ENCODE data around the gene BMP8A. TPM values are rescaled to one million over a fixed set of nuclear protein-coding genes. Genes with fewer than 3 reads are reported as not detected.

The BMP8A gene
- total and polyA plus RNA-seq, 2 of the 8 experiments (the other 6 are each of a cell fraction or from before 2014, with no cell fraction given) = 0.38 to 0.43 TPM

DNA sequence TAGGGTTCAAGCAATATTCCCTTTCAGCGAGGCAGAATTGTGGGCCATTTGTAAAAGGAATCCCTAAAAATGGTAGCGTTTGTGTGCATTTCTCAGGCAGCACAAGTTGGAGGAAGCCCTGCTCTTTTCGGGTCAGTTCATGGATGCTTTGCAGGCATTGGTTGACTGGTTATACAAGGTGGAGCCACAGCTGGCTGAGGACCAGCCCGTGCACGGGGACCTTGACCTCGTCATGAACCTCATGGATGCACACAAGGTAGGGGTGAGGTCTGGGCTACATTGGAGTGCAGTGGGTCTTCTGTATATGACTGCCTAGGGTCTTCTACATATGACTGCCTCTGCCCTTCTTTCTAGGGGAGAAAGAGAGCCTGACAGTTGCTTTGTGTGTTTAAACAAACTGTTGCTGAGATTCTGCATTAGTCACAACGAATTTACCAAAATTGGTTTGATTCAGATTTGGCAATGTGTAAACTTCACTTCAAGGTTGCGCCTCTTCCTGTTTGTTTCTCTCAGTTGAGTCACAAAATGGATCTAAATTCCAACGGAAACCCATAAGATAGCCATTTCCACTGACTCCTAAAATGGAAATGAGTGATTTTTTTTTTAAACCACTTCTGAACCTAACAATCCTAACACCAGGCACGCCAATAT, 40.4 kb upstream of the BMP8A start (continued):
- TF ChIP-seq GABPA (IDR thresholded peaks at IDR 0.05; ENCODE audit: borderline replicate concordance, insufficient read depth, low read length) (no peak), KDM1A (IDR thresholded peaks at IDR 0.05; ENCODE audit: borderline replicate concordance, low read length) (no peak), SP1 (IDR thresholded peaks at IDR 0.05; ENCODE audit: low read depth, low read length) (no peak), GTF2F1 (IDR thresholded peaks at IDR 0.05; ENCODE audit: borderline replicate concordance, low read depth, low read length) (no peak), KDM4A (IDR thresholded peaks at IDR 0.05; ENCODE audit: low read depth, low read length, severe bottlenecking) (no peak)

Data from H1 (cell line).